Measurements from ENCODE around the gene TSPAN9.

- TF ChIP-seq, protein P1, sequence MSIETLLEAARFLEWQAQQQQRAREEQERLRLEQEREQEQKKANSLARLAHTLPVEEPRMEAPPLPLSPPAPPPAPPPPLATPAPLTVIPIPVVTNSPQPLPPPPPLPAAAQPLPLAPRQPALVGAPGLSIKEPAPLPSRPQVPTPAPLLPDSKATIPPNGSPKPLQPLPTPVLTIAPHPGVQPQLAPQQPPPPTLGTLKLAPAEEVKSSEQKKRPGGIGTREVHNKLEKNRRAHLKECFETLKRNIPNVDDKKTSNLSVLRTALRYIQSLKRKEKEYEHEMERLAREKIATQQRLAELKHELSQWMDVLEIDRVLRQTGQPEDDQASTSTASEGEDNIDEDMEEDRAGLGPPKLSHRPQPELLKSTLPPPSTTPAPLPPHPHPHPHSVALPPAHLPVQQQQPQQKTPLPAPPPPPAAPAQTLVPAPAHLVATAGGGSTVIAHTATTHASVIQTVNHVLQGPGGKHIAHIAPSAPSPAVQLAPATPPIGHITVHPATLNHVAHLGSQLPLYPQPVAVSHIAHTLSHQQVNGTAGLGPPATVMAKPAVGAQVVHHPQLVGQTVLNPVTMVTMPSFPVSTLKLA (conservative IDR thresholded peaks at IDR 0.05), result no peak
- TF ChIP-seq PHF8 (IDR thresholded peaks at IDR 0.05; ENCODE audit: borderline replicate concordance, low read length), result no peak
- no peak for TF ChIP-seq KDM2B (CRISPR knock-in tag; IDR thresholded peaks at IDR 0.05)
- no peak for TF ChIP-seq ZBTB2 (IDR thresholded peaks at IDR 0.05)
- TF ChIP-seq KLF13 (tag; IDR thresholded peaks at IDR 0.05; ENCODE audit: borderline replicate concordance, low read depth), result no peak
Observed at GRCh38 chr12:3277306-3277943, 200.2 kb downstream of the TSPAN9 start.

Data from K562 (cell line).